Heart left ventricle (tissue), 13 donors: ENCODE data around the gene DYNC1LI1.

ENCODE experiments used
- POLR2A ChIP-seq, 2 donors: fragments of 450-650 bp; IDR thresholded peaks; one replicate each; pipeline ENCODE4 v1.6.1; 2017; ENCODE audit warnings: antibody characterized with exemption in 2 of 2, mild to moderate bottlenecking in 2 of 2, moderate library complexity in 2 of 2
- TF ChIP-seq, protein P1 (sequence below), 12 donors: fragments of 200-600 bp; sonication (generic) in 4 of 12; IDR thresholded peaks; one replicate each; pipeline versions ENCODE4 v1.5.0 to v1.8.0; 2018 to 2022; ENCODE audit warnings: antibody characterized with exemption in 12 of 12, mild to moderate bottlenecking in 5 of 12
- donor health status: ischemic (EF 13 %, LVEDD 7.1; RV severe dilation, severe dysfunction).
- donor health status: DM: no; HTN: yes; CAD: no.
- donor health status: DM: no; HTN: no; CAD: no.
- donor health status: ischemic (EF 25% LVEDD 6.9; RV normal size, moderate dysfunction).
- donor health status: ischemic (EF 25% LVEDD 5.7; RV mildly dilated, moderate dysfunction).
- donor health status: ischemic (EF 35%, LVEDD 5.7; RV mildly dilated, moderate dysfunction).
- donor health status: nonischemic (EF 11% LVEDD 7.7; RV severe dilation, severe dysfunction).
- donor health status: DM: yes; HTN: yes; CAD: no.
- donor health status: PGD.
- donor health status: ischemic (EF 29% LVEDD 5.4; RV normal size, mild dysfunction).
- donor health status: nonischemic (EF 23%, LVEDD 6.1; RV moderate dilation, normal function).

DNA sequence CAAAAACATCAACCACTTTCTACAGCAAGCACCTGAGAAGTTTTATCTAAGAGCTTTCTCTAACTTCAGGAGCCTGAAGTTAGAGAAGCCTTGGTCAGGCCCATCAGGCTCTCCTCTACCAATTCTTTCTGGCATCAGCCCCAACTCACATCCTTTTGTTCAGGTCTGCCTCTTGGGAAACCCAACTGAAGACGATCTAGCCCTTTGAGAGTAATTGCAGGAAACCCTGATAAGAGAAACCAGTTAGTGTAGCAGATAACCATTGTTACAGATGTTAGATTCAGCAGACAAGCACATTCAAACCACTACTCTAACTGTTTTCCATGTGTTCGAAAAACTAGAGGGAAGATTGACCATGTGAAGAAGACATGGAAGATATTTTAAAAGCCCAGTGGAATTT lies 27.0 kb upstream of the DYNC1LI1 start:
- TF ChIP-seq, protein P1, sequence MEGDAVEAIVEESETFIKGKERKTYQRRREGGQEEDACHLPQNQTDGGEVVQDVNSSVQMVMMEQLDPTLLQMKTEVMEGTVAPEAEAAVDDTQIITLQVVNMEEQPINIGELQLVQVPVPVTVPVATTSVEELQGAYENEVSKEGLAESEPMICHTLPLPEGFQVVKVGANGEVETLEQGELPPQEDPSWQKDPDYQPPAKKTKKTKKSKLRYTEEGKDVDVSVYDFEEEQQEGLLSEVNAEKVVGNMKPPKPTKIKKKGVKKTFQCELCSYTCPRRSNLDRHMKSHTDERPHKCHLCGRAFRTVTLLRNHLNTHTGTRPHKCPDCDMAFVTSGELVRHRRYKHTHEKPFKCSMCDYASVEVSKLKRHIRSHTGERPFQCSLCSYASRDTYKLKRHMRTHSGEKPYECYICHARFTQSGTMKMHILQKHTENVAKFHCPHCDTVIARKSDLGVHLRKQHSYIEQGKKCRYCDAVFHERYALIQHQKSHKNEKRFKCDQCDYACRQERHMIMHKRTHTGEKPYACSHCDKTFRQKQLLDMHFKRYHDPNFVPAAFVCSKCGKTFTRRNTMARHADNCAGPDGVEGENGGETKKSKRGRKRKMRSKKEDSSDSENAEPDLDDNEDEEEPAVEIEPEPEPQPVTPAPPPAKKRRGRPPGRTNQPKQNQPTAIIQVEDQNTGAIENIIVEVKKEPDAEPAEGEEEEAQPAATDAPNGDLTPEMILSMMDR (IDR thresholded peaks at IDR 0.05) = no peak
- no peak for TF ChIP-seq POLR2A (IDR thresholded peaks at IDR 0.05)
